Measurements from ENCODE around the gene GPC3.
"Not testable (repeated sequence)": the region's sequence is repeated elsewhere in the genome, so short reads cannot be mapped to it uniquely, and the experiment has no call there.

The GPC3 gene

GRCh38 chrX:133923548-133923947, 61.8 kb downstream of the GPC3 start:
- no peak for DNase-seq

DNA sequence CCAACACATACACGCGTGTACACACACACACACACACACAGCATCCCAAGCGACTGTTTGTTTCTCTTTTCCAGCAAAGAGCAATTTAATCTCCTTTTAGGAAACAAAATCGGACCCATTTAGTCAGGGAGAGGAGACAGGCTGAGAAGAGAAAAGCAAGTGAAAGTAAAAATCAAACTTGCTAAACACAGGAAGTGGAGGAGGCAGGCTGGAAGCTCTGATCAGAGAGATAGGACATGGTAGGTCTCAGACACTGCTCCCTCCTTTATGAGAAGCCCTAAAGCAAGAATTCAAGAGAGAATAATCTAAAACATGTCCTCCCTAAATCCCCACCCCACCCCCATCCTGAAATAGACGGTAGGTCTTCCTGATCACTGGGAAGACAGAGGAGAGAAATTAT, 62.3 kb downstream of the GPC3 start:
- no peak for DNase-seq

- peak; percentile 37 for DNase-seq
Measured at GRCh38 chrX:133922390-133922771, 63.0 kb downstream of the GPC3 start.

DNA sequence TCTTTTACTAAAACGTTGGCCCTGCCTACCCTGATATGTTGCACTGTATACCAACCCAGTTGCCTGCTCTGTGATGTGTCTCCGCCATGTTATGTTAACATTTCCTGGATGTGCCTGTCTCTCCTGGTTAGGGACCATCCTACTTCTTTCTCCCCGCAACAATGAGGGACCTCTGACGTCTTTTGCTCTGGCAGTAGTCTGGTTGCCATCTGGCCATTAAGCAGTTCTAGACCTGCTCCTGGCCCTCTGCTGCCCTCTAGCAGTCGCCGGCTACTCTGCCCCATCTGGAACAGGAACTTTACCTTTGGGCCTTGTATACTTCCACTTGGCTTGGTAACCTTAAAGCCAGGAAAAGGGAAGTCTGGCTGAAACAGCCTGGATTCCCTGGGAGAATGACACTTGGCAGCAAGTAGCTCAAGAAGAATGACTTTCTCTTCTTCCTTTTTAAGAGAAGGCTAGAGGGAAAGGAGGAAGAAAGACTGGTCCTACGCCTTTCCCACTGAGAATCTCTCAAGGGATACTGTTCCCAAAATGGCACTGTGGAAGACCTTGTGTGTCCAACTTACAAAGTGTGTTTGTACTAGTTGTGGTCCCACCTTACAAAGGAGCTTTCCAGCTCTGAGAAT, 63.5 kb downstream of the GPC3 start:
- peak; percentile 59 for DNase-seq

DNA sequence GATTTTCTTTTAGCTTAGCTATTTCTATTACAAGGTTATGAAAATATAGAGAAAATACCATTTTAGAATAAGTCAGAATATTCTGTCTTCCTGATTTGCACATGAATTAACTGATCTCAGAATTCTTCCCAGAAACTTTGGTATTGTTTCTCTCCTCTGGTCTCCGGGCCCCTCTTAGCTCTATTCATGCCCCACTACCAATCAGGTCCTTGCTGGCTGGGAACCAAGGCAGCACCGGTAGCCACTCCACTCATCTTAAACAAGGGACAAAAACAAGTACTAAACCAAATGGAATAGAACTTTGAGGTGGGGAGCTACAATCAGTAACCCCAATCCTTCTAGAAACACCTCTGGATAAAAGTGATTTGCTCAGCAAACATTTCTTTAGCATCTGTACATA, 64.3 kb downstream of the GPC3 start:
- DNase-seq: no peak

DNA sequence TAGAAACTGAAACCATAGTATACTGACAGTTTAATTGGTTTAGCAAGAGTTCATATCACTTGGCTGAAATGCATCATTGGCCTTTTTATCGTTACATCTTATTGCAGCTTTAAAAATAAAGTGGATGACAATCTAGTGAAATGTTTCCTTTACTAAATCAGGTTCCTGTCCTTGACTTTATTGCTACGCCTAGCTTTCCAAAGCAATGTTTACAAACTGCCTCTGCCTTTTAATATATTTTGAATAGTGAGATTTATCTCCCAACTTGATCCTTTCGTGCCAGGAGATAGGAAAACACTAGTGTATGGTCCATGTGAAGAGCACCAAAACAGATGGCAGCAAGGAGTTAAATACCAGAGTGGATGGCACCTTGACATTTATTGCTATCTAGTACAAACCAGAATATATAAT, 67.0 kb downstream of the GPC3 start:
- DNase-seq: no peak

GRCh38 chrX:133916984-133917722, 68.2 kb downstream of the GPC3 start:
- no peak for DNase-seq

GRCh38 chrX:133913658-133914388, 71.6 kb downstream of the GPC3 start:
- no peak for DNase-seq

DNA sequence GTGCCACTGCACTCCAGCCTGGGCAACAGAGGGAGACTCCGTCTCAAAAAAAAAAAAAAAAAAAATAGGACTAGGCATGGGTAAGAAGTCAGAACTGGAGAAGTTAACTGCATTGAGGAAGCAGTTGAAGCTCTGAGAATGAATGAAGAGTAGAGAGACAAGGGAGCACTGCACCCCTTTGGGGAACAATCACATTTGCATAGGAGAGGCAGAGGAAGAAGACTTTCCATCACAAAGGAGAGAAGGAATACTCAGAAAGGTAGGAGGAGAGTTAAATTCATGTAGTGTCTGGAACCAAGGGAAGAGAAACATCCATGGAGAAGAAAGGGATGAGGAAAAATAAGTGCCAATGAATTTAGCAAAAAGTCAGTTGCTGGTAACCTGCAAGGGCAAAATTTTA, 72.4 kb downstream of the GPC3 start:
- no peak for DNase-seq

DNA sequence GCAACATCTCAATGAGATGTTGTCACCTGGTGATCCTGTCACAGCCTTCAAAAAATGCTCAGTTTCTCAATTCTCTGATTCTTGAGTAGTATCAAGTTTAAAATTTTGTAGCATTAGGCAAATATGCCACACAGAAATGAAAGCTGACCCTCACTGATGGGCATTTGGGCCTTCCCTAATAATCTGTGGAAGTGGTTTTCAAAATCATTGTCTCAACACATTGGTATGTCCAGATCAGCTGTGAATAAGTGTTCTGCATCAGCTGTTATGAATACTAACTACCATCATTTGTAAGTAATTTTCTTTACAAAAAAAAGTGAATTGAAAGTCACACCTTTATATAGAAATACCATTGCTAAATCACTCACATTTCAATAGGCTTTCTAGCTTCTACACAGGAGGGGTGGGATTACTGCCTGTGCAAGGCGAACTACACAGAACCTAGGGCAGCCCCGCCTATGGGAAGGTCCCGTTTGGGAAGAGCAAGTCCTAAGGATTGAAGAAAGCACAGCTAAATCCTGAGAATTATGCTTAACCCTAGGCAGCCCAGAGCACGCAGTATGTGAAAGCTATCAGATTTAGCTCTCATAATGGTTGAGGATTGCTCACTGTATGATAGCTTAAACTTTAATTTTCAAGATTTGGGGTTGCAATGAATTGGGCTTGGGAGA, 73.4 kb downstream of the GPC3 start:
- DNase-seq: no peak

- DNase-seq: no peak
Measured at GRCh38 chrX:133910539-133910938, 74.9 kb downstream of the GPC3 start.

GRCh38 chrX:133909888-133910287, 75.5 kb downstream of the GPC3 start:
- peak; percentile 10 for DNase-seq

- no peak for DNase-seq
Measured at GRCh38 chrX:133908223-133908955, 77.0 kb downstream of the GPC3 start.

DNA sequence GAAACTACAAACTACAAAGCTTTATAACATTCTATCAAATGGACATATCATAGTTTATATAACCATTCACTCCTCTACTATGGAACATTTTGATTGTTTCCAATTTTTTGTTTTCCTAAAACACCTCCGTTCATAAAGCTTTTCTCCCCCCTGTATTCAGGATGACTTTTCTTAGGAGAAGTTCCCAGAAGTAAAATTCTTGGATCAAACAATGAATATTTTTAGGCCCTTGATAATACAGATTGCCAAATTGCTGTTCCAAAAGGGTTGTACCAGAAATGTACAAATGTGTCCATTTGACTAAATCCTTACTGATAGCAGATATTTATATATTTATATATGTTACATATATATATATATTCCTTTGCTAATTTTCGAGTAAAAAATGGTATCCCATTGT, 77.8 kb downstream of the GPC3 start:
- DNase-seq: no peak

- DNase-seq: no peak
Measured at GRCh38 chrX:133905305-133905704, 80.1 kb downstream of the GPC3 start.

DNA sequence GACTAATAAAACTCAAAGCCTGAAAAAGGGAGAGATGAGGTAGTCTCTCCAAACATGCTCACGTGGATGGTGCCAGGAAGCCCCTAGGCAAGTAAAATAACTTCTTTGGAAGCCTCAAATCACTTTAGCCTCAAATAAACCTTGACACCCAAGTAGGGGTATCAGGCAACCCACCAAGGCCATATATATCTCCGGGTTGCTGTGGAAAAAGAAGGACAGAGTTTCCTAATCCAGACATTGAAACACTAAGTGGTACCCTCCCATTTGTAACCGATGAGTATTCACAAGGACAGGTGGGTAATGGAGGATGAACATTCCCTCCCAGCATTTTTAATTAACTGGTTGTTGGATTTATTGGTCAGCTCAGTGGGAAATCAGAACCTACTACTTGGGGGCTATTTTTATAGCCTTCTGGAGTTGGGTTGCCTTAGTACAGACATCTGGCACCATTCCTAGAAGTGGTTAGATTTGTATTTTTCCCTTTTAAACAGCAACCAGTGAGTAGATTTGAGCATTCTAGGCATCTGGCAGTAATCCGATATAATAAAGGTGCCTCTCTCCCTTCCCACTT, 87.7 kb downstream of the GPC3 start:
- peak; percentile 62 for DNase-seq

DNA sequence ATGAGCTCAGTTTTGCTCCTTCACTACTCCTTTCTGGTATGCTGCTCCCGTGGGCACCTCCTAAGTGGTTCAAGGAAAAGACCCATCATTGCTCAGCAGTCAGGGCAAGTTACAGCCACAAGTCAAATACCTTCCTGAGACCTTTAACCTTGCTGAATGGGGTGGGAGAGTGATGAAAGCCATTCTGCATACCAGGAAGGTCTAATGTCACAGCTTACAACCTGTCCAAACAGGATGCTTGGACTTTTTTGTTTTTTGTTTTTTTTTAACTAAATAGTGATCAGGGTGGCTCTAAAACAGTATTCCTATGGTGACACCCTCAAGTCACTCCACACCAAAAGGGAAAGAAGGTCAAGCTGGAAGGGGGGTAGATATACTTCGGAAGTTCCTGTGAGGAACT, 93.1 kb downstream of the GPC3 start:
- no peak for DNase-seq

GRCh38 chrX:133888984-133889383, 96.4 kb downstream of the GPC3 start:
- DNase-seq: no peak

DNA sequence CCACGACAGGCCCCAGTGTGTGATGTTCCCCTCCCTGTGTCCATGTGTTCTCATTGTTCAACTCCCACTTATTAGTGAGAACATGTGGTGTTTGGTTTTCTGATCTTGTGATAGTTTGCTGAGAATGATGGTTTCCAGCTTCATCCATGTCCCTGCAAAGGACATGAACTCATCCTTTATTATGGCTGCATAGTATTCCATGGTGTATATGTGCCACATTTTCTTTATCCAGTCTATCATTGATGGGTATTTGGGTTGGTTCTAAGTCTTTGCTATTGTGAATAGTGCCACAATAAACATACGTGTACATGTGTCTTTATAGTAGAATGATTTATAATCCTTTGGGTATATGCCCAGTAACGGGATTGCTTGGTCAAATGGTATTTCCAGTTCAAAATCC, 97.3 kb downstream of the GPC3 start:
- DNase-seq: not testable (repeated sequence)

GRCh38 chrX:133884430-133885394, 100.7 kb downstream of the GPC3 start:
- DNase-seq: no peak

DNA sequence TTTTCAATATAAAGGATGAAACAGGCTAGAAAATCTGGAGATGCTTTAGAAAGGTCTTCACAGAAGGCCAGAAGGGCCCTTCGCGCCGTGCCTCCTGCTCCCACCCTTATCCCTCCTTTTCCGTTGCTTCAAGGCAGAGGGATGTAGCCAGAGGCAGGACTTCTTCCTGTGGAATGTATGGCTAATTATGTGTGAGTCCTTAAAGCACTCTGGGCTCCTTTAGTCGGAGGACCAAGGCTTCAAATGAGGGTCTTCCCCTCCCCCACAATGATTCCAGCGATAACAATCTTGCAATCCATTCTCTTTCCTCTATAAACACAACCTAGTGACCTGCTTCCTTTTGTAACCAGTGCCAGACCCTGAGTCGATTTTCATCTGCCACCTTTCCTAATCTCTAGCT, 103.5 kb downstream of the GPC3 start:
- no peak for DNase-seq

Data from NCI-H2171 (cell line).